Mammary epithelial cell (primary cell): ENCODE measurements around the gene CYGB.

ENCODE experiments used
- CTCF ChIP-seq, 2 donors: IDR thresholded peaks in 1 of 2; conservative IDR thresholded peaks in 1 of 2; 2 replicates each; pipeline ENCODE4 v1.5.1; 2011 to 2012; ENCODE audit warnings: inconsistent platforms in 2 of 2, low read length in 2 of 2, mild to moderate bottlenecking in 2 of 2, control low read depth in 1 of 2, low read depth in 1 of 2; ENCODE audit not compliant: insufficient read depth in 1 of 2; ENCODE audit errors: extremely low read depth in 1 of 2
- EZH2 ChIP-seq: IDR thresholded peaks from 2 replicates; pipeline ENCODE4 v1.6.1; 2012; ENCODE audit warnings: low read length, inconsistent platforms, borderline replicate concordance

GRCh38 chr17:76511668-76512365 is 25.7 kb downstream of the CYGB start:
- no peak for TF ChIP-seq EZH2
- TF ChIP-seq CTCF (conservative IDR thresholded peaks at IDR 0.05 in 1 of 2, IDR thresholded peaks at IDR 0.05 in 1 of 2; ENCODE audit: extremely low read depth in 1 of 2, insufficient read depth in 1 of 2, low read depth in 1 of 2, low read length in 2 of 2) = no peak
